A673 (cell line): ENCODE data around the gene TOMM20L. TPM values are rescaled to one million over a fixed set of nuclear protein-coding genes. Genes with fewer than 3 reads are reported as not detected.

Experiments
- BruUV-seq: library from RNA; stranded (reverse); fragments of 400-500 nt; replicated peaks from 2 replicates; lab custom pipeline; 2021; lab: Mats Ljungman, UMichigan
- CTCF ChIA-PET: fragments of 300-600 bp; sonication (Branson Sonifier 250); formaldehyde crosslinking; loops from one replicate; lab custom pipeline; 2022; ENCODE audit warnings: antibody characterized with exemption; lab: Charles Lee
- POLR2A ChIA-PET: fragments of 300-600 bp; sonication (Branson Sonifier 250); formaldehyde crosslinking; loops from one replicate; lab custom pipeline; 2022; ENCODE audit warnings: antibody characterized with exemption; ENCODE audit not compliant: low non-redundant PET; lab: Charles Lee
- DNase-seq: peaks from one replicate; pipeline ENCODE4 v3.0.0-alpha.2; 2015; ENCODE audit warnings: low spot score
- H3K27ac ChIP-seq: fragments of 200-600 bp; sonication (generic); 2 replicates; pipeline ENCODE4 v1.5.1; 2016; ENCODE audit warnings: mixed run types, low read depth, mild to moderate bottlenecking, mixed read lengths, antibody characterized with exemption, low read length; ENCODE audit not compliant: poor library complexity, severe bottlenecking
- H3K27me3 ChIP-seq: fragments of 200-600 bp; sonication (generic); replicated peaks from 2 replicates; pipeline ENCODE4 v1.6.1; 2017; ENCODE audit warnings: mixed run types, low read depth, mild to moderate bottlenecking, mixed read lengths, antibody characterized with exemption, low read length; ENCODE audit not compliant: insufficient read depth, poor library complexity
- H3K36me3 ChIP-seq: fragments of 200-600 bp; sonication (generic); 2 replicates; pipeline ENCODE4 v1.6.1; 2016; ENCODE audit warnings: mixed run types, mild to moderate bottlenecking, mixed read lengths, antibody characterized with exemption, low read length; ENCODE audit not compliant: insufficient read depth, poor library complexity, severe bottlenecking
- H3K4me1 ChIP-seq: fragments of 200-600 bp; sonication (generic); 2 replicates; pipeline ENCODE4 v1.6.1; 2017; ENCODE audit warnings: mixed run types, mild to moderate bottlenecking, mixed read lengths, antibody characterized with exemption, low read length; ENCODE audit not compliant: insufficient read depth, poor library complexity, severe bottlenecking
- H3K4me3 ChIP-seq: fragments of 200-600 bp; sonication (generic); 2 replicates; pipeline ENCODE4 v1.5.1; 2016; ENCODE audit warnings: low read depth, mixed run types, mild to moderate bottlenecking, mixed read lengths, low read length; ENCODE audit not compliant: poor library complexity, severe bottlenecking
- H3K9me3 ChIP-seq: fragments of 200-600 bp; sonication (generic); 2 replicates; pipeline ENCODE4 v1.6.1; 2016; ENCODE audit warnings: mixed run types, low read depth, mild to moderate bottlenecking, mixed read lengths, antibody characterized with exemption, low read length; ENCODE audit not compliant: poor library complexity, severe bottlenecking
- CTCF ChIP-seq: fragments of 300-800, 200-600 bp; sonication (generic); conservative IDR thresholded peaks from 2 replicates; pipeline ENCODE4 v1.5.1; 2017; ENCODE audit warnings: low read depth, mild to moderate bottlenecking, antibody characterized with exemption, low read length, moderate library complexity, mixed read lengths
- EZH2 ChIP-seq: fragments of 200-600 bp; sonication (generic); IDR thresholded peaks from 2 replicates; pipeline ENCODE4 v1.6.1; 2017; ENCODE audit warnings: borderline replicate concordance, low read depth, mild to moderate bottlenecking, mixed read lengths, antibody characterized with exemption, low read length; ENCODE audit not compliant: poor library complexity, severe bottlenecking
- intact Hi-C: fragments of 100-400 bp; cut with micrococcal nuclease; formaldehyde crosslinking; loops from one replicate; pipeline ENCODE4 v1.10.0; 2022; ENCODE audit not compliant: unreplicated experiment
- total RNA-seq: library from RNA; stranded (reverse); gene quantifications from 2 replicates; pipeline ENCODE4 v1.2.3, GENCODE V29; 2021

TOMM20L gene
- total RNA-seq, 1 experiment from 2014 or later, result not detected

- BruUV-seq, result no TSS peak
- ChIA-PET CTCF (no interaction called here), POLR2A (no interaction called here)
- Histone ChIP-seq H3K27me3 (no peaks in the 10 kb centered on the region), H3K4me1 (no peaks in the 10 kb centered on the region), H3K4me3 (no peak overlapping the region), H3K27ac (no peak overlapping the region), H3K36me3 (peaks cover 11% of the 10 kb centered on the region), H3K9me3 (no peaks in the 10 kb centered on the region)
- TF ChIP-seq CTCF (no peak), EZH2 (no peak)
- intact Hi-C loops, result no loop called here
- DNase-seq, result no peak
Observed at GRCh38 chr14:58376791-58377190, 18.9 kb upstream of the TOMM20L start.

GRCh38 chr14:58390830-58391229, 4.9 kb upstream of the TOMM20L start:
- no TSS peak for BruUV-seq
- POLR2A ChIA-PET, result no interaction called here

GRCh38 chr14:58395562-58395811, 243 bp upstream of the TOMM20L start:
- no peak overlapping the region for H3K27ac ChIP-seq
- no peak for DNase-seq
- CTCF ChIA-PET, result no interaction called here
- H3K9me3 ChIP-seq, result no peaks in the 10 kb centered on the region
- BruUV-seq, result no TSS peak
- H3K4me3 ChIP-seq, result peak overlapping the region; percentile 48
- POLR2A ChIA-PET, result no interaction called here
- TF ChIP-seq EZH2, result no peak
- TF ChIP-seq CTCF, result no peak
- no peaks in the 10 kb centered on the region for H3K27me3 ChIP-seq
- no peaks in the 10 kb centered on the region for H3K4me1 ChIP-seq
- intact Hi-C loops, result loop anchor here (5.0 kb wide), 1 partner anchor 288 kb away; no protein-coding TSS in a partner anchor
- H3K36me3 ChIP-seq, result no peaks in the 10 kb centered on the region

More at GRCh38 chr14:58390830-58391229, 4.9 kb upstream of the TOMM20L start:
- H3K36me3 ChIP-seq, result no peaks in the 10 kb centered on the region
- TF ChIP-seq CTCF (no peak), EZH2 (no peak)
- no peak for DNase-seq
- no peak overlapping the region for H3K27ac ChIP-seq
- CTCF ChIA-PET, result no interaction called here
- no peaks in the 10 kb centered on the region for H3K9me3 ChIP-seq
- H3K27me3 ChIP-seq, result no peaks in the 10 kb centered on the region
- H3K4me1 ChIP-seq, result no peaks in the 10 kb centered on the region
- H3K4me3 ChIP-seq, result no peak overlapping the region
- intact Hi-C loops, result no loop called here
